Kidney (tissue), 14 donors: Measurements from ENCODE around the gene RASGRF1. TPM values are rescaled to one million over a fixed set of nuclear protein-coding genes. Genes with fewer than 3 reads are reported as not detected.

Experiments
- DNase-seq, 5 donors: peaks; one replicate each; pipeline ENCODE4 v3.0.0-alpha.2; 2013 to 2020
- FAIRE-seq: peaks from 2 replicates; lab custom pipeline; 2012; peaks lifted over from hg19 to GRCh38; lab: Jason Lieb, UNC
- H3K27ac ChIP-seq, 2 donors: one replicate each; pipeline ENCODE4 v1.7.0; 2013; ENCODE audit warnings: low read depth in 2 of 2, low read length in 2 of 2, inconsistent platforms in 1 of 2
- H3K27me3 ChIP-seq: one replicate; pipeline ENCODE4 v1.7.1; 2013; ENCODE audit warnings: low read length, inconsistent platforms; ENCODE audit not compliant: control insufficient read depth, insufficient read depth
- H3K36me3 ChIP-seq, 3 donors: one replicate each; pipeline versions ENCODE4 v1.7.0 to v1.7.1; 2013; ENCODE audit warnings: low read length in 3 of 3, control low read depth in 1 of 3, inconsistent platforms in 1 of 3; ENCODE audit not compliant: insufficient read depth in 3 of 3, control insufficient read depth in 2 of 3
- H3K4me1 ChIP-seq, 3 donors: one replicate each; pipeline versions ENCODE4 v1.7.0 to v1.7.1; 2013; ENCODE audit warnings: low read length in 3 of 3, inconsistent platforms in 1 of 3, low read depth in 1 of 3; ENCODE audit not compliant: control insufficient read depth in 2 of 3, insufficient read depth in 2 of 3
- H3K4me3 ChIP-seq, 3 donors: one replicate each; pipeline versions ENCODE4 v1.7.0 to v1.8.1; 2013; ENCODE audit warnings: low read length in 3 of 3, control low read depth in 1 of 3, inconsistent platforms in 1 of 3
- H3K9ac ChIP-seq, 3 donors: one replicate each; pipeline versions ENCODE4 v1.7.0 to v1.7.1; 2013; ENCODE audit warnings: low read length in 3 of 3, control low read depth in 1 of 3, inconsistent platforms in 1 of 3
- H3K9me3 ChIP-seq, 3 donors: one replicate each; pipeline versions ENCODE4 v1.7.0 to v1.7.1; 2013; ENCODE audit warnings: low read length in 3 of 3, control low read depth in 1 of 3, inconsistent platforms in 1 of 3; ENCODE audit not compliant: control insufficient read depth in 2 of 3, insufficient read depth in 1 of 3
- intact Hi-C: fragments of 100-400 bp; cut with DNase I; formaldehyde crosslinking; loops from one replicate; pipeline ENCODE4 v1.11.1; 2022
- polyA plus RNA-seq: library from polyadenylated mRNA; stranded (reverse); fragments of 350-450 nt; fragmentation: Illumina TruSeq; extraction: RNeasy Lipid Tissue Mini Kit (QIAGEN cat#74804); gene quantifications from one replicate; pipeline ENCODE4 v1.2.3, GENCODE V29; 2014; ENCODE audit warnings: low read depth, low replicate concordance; ENCODE audit not compliant: insufficient read depth
- total RNA-seq: library from RNA; stranded (reverse); fragmentation: NEBNext Ultra II Directional; extraction: Animal tissue kit (Norgen Biotek cat#: 25700); gene quantifications from one replicate; pipeline ENCODE4 v1.2.1, GENCODE V29; 2021
- TF ChIP-seq, protein P1 (sequence below): IDR thresholded peaks from 3 replicates; pipeline ENCODE4 v1.5.1; 2012; ENCODE audit warnings: mild to moderate bottlenecking, moderate library complexity, borderline replicate concordance; ENCODE audit not compliant: insufficient read depth; ENCODE audit errors: extremely low read depth
- donor health status: control.
- donor health status: control.
- donor health status: control.
- donor health status: control.
- donor health status: control.
- donor health status: DM: yes; HTN: yes; CAD: no.
- donor health status: Normal renal cell carcinoma (clear cell type).

RASGRF1 gene
- total and polyA plus RNA-seq, 2 donors from 2014 or later, result 0.98 to 4.2 TPM

DNA sequence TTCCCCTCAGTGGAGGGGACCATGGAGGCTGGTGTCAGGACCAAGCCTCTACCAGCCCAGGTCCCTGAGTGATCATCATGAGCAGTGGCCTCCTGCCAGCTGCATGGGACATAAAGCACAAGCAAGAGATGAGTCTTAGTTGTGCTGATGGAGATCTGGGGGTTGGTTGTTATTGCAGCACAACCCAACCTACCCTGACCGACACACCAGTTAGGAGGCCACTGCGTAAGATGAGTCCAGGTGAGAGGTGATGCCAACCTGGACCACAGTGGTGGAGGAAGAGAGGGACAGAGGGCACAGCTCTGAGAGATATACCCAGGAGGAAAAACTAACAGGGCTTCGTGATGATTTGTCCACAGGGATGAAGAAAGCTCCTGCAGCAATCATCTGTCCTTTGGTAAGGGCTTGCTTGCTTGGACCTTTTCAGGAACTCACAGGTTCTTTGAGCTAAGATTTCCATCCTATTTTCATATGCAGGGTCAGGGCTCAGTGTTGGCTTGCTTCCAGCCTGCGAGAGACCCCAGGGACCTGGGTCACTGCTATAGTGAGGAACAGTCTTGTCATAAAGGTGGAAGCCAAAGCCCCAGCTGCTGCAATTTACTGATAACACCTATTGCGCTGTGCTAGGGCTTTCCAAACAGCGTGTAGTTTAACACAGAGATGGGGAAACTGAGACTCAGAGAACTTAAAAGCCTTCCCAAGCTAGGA lies 8.1 kb downstream of the RASGRF1 start:
- Histone ChIP-seq H3K4me1 (no peaks in the 10 kb centered on the region), H3K27me3 (peaks cover 4% of the 10 kb centered on the region), H3K27ac (no peak overlapping the region), H3K36me3 (no peaks in the 10 kb centered on the region), H3K9me3 (no peaks in the 10 kb centered on the region), H3K9ac (no peak overlapping the region), H3K4me3 (no peak overlapping the region)
- intact Hi-C loops, result no loop called here
- TF ChIP-seq, protein P1, sequence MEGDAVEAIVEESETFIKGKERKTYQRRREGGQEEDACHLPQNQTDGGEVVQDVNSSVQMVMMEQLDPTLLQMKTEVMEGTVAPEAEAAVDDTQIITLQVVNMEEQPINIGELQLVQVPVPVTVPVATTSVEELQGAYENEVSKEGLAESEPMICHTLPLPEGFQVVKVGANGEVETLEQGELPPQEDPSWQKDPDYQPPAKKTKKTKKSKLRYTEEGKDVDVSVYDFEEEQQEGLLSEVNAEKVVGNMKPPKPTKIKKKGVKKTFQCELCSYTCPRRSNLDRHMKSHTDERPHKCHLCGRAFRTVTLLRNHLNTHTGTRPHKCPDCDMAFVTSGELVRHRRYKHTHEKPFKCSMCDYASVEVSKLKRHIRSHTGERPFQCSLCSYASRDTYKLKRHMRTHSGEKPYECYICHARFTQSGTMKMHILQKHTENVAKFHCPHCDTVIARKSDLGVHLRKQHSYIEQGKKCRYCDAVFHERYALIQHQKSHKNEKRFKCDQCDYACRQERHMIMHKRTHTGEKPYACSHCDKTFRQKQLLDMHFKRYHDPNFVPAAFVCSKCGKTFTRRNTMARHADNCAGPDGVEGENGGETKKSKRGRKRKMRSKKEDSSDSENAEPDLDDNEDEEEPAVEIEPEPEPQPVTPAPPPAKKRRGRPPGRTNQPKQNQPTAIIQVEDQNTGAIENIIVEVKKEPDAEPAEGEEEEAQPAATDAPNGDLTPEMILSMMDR, result no peak
- no peak for DNase-seq
- FAIRE-seq, result no peak

DNA sequence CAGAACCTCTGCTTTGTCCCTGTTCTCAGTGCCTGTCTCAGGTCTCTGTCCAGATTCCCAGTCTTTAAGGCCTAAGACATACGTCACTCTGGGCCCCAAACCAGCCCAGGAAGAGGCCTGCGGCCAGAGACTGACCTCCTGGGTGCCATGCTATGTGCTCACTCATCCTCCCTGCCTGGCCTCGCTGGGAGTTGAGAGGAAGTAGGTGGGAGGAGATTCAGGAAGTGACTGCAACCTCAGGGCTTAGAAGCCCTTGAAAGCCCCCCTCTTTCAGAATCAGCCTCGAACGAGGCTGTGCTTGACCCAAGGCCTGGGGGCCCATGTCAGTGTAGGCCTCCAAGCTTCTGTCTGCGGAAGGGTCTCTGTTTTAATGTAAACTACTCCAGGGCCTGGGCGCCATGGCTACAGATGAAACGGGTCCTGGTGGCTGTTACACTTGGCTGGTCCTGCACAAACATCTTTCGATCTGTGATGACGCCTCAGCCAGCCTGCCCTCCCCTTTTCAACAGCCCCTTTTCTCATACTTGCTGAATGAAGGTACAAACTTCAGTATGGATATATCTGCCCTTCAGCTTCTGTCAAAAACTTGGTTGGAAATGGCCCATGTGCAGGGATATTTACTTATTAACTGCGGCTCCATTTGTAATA lies 11.7 kb downstream of the RASGRF1 start:
- DNase-seq (peak in 2 of 5 donors; percentile 10 to 26), FAIRE-seq (no peak)
- no peak overlapping the region for H3K4me3 ChIP-seq

GRCh38 chr15:79078003-79078402 lies 12.6 kb downstream of the RASGRF1 start:
- intact Hi-C loops, result no loop called here
- Histone ChIP-seq H3K9me3 (no peaks in the 10 kb centered on the region), H3K4me1 (no peaks in the 10 kb centered on the region), H3K36me3 (no peaks in the 10 kb centered on the region), H3K27ac (no peak overlapping the region), H3K27me3 (no peaks in the 10 kb centered on the region), H3K4me3 (no peak overlapping the region), H3K9ac (no peak overlapping the region)
- DNase-seq, result no peak
- FAIRE-seq, result no peak
- TF ChIP-seq, protein P1, result no peak

More for the DNA sequence above, 11.7 kb downstream of the RASGRF1 start:
- intact Hi-C loops, result no loop called here
- Histone ChIP-seq H3K9me3 (no peaks in the 10 kb centered on the region), H3K9ac (no peak overlapping the region), H3K36me3 (no peaks in the 10 kb centered on the region), H3K27ac (no peak overlapping the region), H3K27me3 (no peaks in the 10 kb centered on the region), H3K4me1 (no peaks in the 10 kb centered on the region)
- TF ChIP-seq, protein P1, result no peak
